Hematopoietic multipotent progenitor cell treated with erythropoietin and hydrocortisone succinate and interleukin-3 and kit ligand, for 17 days (in vitro differentiated cells): ENCODE measurements around the gene PRRT1B.
A peak's percentile ranks its signal among the peaks of the same experiment; 100 is the strongest.
"Not testable (repeated sequence)": the region's sequence is repeated elsewhere in the genome, so short reads cannot be mapped to it uniquely, and the experiment has no call there.

Experiments
- DNase-seq: peaks from one replicate; pipeline ENCODE4 v3.0.0-alpha.2; 2015; ENCODE audit warnings: low spot score

Gene PRRT1B

DNA sequence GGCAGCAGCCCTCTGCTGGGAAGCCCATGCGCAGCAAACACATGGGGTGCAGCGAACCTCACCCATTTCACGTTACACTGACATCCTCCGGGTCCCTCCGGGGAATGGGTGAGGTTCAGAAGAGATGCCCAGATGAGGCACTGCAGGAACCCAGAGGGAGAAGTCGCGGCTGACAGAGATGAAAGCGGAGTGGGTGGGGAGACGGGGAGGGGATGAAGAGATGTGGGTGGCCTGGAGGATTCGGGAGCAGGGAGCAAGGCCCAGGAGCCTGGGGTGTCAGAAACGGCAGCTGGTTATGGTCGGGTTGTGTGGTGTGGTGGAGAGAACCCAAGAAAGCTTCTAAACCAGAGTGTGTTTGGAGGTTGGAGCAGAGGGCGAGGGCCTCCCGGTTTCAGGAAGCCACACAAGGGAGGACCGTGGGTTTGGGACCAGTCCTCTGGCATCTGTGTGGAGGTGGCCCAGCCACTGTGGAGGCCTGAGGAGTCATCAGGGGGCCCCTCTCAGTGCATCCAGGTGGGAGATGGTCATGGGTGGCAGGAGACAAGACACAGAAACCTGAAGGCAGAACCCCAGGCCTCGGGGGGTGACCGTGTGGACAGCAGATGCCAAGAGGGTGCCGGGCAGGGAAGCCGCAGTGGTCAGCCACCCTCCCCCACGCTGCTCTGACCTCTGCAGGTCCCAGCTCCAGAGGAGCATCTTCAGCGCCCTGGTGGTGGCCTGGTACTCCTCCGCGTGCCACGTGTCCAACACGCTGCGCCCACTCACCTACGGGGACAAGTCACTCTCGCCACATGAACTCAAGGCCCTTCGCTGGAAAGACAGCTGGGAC is 22.9 kb upstream of the PRRT1B start:
- DNase-seq = no peak

DNA sequence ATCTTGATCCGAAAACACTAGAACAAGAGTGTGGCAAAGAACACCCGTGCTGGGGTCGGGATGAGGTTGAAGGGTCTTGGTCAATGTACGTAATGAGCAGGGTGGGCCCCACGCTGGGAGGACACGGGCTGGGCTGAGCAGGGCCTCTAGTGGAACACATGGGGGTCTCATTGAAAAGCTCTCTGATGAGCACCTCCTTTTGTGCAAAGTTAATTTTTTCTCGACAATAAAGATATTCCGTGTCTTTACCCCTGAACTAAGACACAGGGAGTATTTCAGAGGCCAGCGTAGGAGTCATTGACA is 22.3 kb upstream of the PRRT1B start:
- no peak for DNase-seq

DNA sequence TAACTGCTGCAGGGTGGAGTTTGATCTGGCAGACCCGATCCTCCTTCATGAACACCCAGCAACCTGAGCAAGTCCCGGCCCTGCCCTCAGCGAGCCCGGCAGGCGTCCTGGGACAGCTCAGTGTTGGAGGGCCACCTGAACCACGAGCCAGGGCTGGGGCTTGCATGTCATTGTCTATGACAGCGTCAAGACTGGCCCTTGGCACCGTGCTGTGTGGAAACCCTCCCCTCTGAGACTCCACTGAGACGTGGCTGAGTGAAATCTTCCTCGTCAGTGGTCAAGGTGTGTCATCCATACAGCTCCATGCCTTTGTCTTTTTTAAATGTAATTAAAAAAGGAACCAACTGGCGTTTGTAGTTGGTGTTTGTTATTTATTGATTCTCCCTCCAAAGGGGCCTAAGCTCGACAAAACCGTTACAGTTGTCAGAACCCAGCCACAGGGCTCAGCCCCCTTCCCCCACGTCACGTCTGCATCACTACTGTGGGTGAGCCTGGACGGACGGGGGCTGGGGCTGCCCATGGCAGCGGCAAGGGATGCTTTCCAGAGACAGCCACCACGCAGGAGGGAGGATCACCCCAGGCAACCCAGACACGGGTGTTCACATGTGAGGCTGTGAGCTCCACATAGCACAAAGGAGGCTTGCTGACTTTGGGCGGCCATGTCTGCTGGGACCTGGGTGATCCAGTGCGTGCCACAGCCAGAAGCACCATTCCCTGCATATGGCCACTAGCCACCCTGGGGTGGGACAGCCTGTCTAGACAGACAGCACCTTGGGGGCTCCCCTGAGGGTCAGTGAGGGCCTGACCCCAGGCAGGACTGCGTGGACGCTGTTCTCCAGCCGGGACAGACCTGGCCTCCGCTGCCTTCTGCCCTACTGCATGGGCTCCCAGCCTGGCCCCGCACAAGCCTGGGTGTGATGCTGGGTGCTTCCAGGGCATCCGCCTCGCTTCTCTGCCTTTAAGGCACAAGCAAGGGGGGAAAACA is 21.6 kb upstream of the PRRT1B start:
- no peak for DNase-seq

DNA sequence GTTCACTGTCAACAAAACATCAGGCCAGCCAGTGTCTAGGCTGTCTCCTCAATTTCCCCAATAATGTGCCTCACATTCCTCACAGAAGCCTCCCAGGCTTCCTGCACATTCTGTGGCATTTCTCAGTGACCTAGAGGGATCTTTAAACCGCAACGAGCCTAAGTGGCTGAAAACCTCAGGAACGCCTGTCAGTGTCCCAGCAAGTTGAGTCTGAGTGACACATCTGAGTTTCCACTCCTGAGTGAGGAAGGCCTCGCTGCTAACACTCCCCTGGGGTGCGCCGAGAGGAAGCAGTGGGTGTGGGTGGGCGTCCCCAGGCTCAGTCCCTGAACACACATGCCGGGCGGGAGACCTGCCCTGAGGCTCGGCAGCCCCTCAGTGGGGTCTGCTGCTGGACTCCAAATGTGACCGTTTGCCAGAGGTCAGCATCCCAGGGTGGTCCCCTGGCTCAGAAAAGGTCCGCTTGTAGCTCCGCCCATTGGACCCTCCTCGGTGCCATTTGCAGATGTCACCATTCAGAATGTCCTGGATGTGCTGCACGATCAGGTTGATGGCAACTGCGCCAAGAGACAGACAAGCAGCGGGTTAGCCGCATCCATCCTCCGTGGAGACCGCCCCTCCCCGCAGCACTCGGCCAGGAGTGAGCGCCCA is 20.5 kb upstream of the PRRT1B start:
- no peak for DNase-seq

DNA sequence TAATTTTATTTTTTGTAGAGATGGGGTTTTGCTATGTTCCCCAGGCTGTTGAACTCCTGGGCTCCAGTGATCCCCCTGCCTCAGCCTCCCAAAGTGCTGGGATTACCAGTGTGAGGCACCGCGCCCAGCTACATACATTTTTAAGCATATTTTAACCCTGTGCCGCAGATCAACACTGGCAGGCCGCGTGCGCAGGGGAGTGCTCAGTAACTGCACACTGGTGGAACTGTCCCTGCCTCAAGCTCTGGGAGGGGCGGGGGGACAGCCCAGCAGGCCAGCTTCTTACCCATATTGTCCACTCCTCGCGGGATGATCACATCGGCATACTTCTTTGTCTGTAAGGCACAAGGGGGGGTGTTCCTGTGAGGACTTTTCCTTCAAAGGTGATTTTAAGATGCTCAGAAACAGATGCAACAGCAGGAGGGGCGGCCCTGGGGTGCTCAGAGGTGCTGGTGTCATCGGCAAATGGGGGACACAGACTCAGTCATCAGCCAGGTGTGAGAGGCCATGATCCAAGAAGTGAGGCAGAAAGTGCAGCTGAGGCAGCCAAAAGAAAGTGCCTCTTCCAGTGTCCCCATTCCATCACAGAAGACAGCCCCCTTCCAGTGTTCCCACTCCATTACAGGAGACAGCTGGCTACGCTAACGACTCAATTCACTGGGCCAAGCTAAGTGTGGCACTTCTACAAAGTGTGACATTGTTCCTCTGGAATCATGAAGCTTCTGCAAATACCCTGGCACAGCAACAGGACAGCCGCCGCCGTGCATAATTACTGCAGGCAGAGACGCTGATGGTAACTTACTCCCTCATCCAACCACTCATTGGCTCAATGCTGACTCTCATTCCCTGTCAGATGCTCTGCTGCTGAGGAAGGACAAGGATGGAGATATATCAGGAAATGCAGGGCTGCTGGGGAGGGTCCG is 19.4 kb upstream of the PRRT1B start:
- DNase-seq = no peak

DNA sequence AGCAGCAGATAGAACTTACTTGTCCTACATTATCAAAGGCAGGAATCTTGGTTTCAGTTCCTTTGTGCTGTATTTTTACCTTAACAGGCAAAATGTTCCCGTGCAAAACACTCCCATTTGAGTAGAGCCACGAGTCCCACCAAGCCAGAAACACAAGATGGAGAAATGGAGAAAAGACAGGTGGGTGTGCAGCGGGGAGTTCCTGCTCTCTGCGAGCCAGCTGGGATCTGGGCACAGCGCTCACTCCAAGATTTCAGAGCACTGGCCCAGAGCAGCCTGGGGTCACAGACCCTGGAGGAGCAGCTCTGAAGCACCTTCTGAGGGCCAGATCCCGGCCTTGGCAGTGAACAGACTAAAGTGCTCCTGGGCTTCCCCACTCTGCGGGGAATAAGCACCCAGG is 17.1 kb upstream of the PRRT1B start:
- no peak for DNase-seq

DNA sequence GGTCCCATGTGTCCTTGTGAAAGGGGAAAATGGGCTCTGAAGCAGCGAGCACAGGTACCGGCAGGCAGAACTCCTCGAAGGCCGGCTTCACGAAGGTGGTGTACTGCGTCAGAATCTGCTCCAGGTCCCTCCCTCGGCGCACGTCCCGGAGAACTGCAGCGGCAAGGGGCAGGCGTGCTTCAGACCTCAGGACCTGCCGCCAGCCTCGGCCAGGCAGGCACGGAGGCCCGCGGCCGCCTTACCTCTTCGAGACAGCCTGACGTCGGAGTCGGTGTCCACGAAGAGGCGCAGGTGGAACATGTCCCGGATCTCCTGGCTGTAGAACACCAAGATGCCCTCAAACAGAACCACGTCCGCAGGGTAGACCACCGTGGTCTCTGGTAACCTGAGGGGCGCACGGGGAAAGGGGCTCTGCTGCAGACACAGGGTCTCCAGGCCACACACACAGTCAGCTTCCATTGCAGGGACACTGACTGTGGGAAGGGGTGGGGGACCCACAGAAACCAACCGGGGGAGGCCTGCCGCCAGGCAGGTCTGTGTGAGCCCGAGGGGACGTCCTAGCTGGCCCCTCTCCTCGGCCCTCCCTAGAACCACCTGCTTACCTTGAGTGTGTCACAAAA is 16.3 kb upstream of the PRRT1B start:
- no peak for DNase-seq

DNA sequence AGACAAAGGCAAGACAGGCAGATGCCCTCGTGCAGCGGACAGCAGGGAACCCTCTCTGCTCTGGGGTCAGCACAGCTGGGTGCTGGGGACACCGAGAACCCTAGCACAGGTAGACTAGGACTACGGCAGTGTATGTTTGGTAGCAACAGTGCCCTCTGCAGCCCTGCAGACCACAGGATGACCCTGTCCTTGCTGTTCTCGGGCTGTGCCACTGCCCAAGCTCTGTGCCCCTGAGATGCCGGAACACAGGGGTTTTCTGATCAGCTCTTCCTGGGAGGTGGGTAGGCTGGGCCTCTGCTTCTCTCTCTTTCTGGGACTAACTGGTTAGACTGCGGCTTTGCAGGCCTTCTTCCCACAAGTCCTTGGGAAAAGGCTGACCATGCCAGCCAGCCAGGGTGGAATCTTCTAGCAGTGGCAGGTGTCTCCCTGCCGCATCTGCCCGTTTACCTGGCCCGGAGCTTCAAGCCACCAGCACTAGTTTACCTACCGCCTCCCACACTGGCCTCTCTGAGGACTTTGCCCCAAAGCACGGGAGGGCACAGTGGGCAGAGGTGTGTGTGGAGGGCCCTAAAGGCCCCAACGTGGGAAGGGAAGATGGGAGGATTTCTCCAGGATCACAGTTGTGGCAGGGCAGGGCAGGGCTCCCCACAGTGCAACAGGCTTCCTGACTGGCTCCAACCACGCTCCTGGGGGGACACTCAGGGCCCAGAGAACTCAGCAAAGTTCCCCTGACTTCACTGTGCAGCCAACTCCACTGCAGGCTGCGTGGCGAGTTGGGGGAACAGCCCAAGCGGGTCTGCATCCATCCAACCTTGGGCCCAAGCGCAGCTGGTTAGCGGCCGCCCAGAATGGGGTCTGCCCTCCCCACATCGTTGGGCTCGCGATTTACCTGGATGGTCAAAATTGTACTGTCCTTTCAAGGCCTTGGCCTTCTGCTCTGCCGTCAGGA is 15.5 kb upstream of the PRRT1B start:
- no peak for DNase-seq

DNA sequence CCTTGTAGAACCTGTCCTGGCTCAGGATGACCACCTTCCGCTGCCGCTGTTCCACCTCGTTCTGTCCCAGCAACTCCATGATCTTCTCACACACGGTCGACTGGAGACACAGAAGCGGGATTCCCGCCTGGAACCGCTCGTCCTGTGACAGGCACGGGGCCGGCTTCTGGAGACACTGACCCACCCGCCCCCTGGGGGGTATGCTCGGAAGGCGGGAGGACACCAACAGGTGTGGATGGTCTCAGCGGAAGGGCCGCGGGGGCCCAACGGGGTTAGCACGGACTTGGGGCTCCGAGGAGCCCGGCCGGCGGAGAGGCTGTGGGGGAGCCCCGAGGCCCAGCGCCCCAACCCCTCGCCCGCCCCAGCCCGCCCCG is 14.8 kb upstream of the PRRT1B start:
- DNase-seq = no peak

DNA sequence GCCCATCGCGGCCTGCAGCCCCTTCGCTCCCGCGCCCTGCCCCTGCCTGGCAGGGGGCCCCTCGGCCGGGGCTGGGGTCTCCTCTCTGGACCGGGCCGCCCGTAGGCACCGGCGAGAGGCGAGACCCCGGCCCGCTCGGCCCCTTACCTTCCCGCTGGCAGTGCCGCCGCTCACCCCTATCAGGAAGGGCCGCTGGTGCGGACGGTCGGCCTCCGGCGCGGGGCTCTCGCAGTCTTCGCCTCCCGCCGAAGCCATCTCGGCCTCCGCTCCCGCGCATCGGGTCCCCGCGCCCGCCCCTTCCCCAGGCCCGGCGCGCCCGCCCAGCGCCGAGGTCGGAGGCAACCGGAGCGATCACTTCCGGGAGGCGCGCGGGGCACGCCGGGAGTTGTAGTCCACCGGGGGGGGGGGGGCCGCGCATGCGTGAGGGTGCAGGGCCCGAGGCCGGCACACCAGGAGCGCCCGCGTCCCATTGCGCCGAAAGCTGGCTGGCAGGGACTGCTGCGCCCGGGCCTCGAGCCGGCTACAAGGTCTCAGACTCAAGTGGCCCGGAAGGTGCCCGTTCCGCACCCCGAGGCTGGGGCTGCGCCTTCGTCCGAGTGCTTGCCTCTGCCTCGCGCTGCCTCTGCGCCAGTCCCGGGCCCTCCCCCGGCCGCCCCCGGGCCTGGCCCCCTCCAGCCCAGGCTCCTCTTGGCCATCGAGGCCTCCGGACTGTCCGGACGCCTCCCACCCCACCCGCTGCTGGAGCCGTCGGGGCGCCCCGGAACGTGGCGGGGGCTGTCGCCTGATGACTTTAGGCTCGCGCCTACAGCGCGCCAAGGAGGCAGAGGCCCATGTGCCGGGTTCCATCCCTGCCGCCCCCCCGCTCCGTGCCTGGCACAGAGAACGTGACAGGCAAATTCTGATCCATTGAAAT is 14.1 kb upstream of the PRRT1B start, which contains the start of gene UCK1:
Gene UCK1, minus strand, starts transcription at position 344 of the 913 bp plus-strand sequence. Its CDS starts 89 bp downstream, at position 255.
- DNase-seq = peak; percentile 74

DNA sequence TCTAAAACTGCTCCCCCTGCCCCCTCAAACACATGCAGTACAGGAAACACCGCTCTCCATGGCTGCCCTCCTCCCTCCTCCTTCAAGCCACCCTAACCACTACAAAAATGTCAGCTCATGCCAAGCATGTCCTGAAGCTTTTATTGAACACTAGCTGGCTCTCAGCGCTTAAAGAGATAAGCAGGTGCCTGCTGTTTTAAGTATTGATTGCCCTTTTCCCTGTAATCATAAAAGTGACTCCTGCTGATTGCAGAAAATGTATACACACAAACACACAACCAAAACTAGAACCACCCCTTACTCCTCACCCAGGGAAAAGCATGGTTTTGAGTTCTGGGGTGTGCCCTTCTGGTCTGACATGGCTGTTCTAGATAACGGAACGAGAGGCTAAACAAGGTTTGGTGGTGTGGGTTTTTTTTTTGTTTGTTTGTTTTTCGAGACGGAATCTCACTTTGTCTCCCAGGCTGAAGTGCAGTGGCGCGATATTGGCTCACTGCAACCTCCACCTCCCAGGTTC is 10.5 kb upstream of the PRRT1B start:
- DNase-seq = peak; percentile 16

DNA sequence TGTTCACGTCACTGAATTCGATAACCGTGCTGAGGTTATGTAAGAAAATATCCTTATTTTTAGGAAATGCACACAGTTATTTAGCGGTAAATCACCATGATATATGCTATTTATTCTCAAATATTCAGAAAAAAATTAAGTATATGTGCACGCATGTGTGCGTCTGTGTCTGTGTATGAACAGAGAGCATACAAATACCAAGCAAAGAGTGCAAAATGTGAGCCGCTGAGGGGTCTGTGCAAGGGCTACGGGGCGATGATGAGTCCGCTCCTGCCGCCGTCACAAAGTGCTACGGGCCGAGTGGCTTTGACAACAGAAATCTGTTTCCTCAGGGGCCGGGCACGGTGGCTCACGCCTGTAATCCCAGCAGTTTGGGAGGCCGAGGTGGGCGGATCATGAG is 7.4 kb upstream of the PRRT1B start:
- no peak for DNase-seq

DNA sequence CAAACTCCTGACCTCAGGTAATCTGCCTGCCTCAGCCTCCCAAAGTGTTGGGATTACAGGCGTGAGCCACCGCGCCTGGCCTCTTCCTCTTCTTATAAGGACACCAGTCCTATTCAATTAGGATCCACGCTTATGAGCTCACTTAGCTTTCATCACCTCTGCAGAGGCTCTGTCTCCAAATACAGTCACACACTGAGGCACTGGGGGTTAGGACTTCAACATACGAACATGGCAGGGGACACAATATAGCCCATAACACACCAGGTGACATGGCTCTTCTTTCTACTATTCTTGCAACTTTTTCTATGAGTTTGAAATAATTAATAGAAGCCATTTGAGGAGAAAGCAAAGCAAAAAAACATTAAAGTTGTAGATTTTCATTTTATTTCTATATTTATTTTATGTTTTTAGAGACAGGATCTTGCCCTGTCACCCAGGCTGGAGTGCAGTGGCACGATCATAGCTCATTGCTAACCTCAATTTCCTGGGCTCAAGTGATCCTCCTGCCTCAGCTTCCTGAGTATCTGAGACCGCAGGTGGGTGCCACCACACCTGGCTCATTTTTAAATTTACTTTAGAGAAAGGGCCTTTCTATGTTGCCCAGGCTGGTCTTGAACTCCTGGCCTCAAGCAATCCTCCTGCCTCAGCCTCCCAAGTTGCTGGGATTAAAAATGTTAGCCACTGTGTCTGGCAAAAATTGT is 6.0 kb upstream of the PRRT1B start:
- DNase-seq = no peak

DNA sequence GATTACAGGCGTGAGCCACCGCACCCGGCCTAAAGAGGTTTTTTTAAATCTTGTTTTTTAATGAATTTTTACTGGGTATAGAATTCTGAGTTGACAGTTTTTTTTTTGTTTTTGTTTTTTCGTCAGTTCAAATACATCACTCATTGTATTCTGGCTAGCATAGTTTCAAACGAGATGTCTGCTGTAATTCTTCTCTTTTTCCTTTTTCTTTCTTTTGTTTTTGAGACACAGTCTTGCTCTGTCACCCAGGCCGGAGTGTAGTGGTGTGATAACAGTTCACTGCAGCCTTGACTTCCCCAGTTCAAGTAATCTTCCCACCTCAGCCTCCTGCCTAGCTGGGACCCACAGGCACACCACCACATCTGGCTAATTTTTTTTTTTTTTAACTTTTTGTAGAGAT is 2.2 kb upstream of the PRRT1B start:
- DNase-seq = no peak

DNA sequence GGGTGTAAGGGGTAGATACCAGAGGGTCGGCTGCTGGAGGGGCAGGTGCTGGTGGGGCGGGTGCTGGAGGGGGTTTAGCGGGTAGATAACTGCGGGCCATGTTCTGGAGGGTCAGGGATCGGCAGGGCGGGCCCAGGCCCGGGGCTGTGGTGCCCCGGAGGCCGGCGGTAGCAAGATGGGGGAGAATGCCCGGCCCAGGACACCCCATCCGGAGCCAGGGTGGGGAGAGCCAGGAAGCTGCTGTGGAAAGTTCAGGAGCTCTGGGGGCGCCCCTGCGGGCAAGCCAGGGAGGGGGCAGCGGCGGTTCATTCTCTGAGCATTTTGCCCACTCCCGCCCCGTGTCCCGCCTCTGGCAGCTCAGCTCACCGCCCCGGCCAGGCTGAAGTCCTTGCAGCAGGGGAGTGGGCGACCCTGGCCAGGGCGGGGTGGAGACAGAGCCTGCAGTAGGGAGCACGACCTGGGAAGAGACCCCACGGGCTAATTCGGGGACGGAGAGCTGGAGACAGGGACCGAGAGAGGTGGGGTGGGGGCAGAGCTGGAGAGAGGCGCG is 538 bp downstream of the PRRT1B start:
- DNase-seq = no peak

DNA sequence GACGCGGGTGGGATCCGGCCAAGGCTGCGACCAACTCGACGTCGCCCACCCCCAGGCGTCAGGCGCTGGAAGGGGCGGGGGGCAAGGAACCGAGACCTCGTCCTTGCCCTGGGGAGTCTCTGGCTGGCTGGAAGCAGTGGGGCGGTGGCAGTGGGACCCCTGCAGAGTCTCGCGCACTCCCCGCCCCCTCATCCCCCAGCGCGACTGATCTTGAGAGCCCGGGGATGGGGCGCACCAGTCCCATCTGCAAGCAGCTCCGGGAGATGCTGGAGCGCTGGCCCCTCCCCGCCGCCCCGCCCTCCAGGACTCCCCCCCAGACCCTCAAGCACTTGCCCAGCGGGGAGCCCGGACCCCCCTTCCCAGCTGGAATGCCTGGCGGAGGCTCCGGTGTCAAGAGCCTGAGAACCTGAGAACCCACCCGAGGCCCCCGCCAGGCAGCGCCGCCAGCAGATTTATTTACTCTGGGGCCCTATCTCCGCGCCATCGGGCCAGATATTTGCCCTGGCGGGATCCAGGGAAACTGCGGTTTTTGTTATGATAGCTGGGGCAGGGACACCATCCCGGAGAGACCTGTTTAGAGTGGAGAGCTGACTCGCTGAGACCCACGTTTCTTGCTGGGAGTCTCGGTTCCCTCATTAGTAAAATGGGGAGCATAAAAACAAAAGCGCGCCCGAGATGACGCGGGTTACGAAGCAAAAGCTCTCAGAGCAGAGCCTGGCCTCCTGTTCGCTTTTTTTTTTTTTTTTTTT is 1.2 kb downstream of the PRRT1B start:
- DNase-seq = no peak

DNA sequence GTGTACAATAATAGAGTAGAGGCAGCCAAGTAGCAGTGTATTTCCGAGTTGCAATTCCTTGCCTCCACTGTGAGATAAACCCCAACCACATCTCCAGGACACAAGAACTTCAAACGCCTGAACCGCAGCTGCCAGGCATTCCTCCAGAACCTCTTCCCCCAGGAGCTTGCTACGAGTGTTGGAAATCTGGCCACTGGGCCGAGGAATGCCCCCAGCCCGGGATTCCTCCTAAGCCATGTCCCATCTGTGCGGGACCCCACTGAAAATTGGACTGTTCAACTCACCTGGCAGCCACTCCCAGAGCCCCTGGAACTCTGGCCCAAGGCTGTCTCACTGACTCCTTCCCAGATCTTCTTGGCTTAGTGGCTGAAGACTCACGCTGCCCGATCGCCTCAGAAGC is 3.9 kb downstream of the PRRT1B start:
- not testable (repeated sequence) for DNase-seq
